GM12872 (cell line): ENCODE data around the gene LHX3.

Source experiments
- CTCF ChIP-seq: IDR thresholded peaks from 3 replicates; pipeline ENCODE4 v1.5.1; 2011; ENCODE audit warnings: low read depth, mild to moderate bottlenecking, low read length, moderate library complexity; ENCODE audit not compliant: insufficient read depth

The LHX3 gene

GRCh38 chr9:136197084-136197875 lies 7.6 kb downstream of the LHX3 start:
- TF ChIP-seq CTCF: no peak

GRCh38 chr9:136196404-136197083 lies 8.4 kb downstream of the LHX3 start:
- no peak for TF ChIP-seq CTCF

GRCh38 chr9:136194540-136194939 lies 10.4 kb downstream of the LHX3 start:
- no peak for TF ChIP-seq CTCF

GRCh38 chr9:136193891-136194279 lies 11.0 kb downstream of the LHX3 start:
- no peak for TF ChIP-seq CTCF

GRCh38 chr9:136193127-136193890 lies 11.6 kb downstream of the LHX3 start:
- TF ChIP-seq CTCF: no peak

- no peak for TF ChIP-seq CTCF
These were observed 12.4 kb downstream of the LHX3 start for GRCh38 chr9:136192289-136193126.
